Loucy (cell line): ENCODE measurements around the gene SCRN1.

Experiments
- EZH2phosphoT487 ChIP-seq: fragments of 200-600 bp; IDR thresholded peaks from 2 replicates; pipeline ENCODE4 v1.6.1; 2018; ENCODE audit warnings: antibody characterized with exemption, mild to moderate bottlenecking, moderate library complexity, borderline replicate concordance
- TF ChIP-seq, protein P1 (sequence below): fragments of 200-600 bp; sonication (generic); conservative IDR thresholded peaks from 2 replicates; pipeline ENCODE4 v1.5.1; 2014; ENCODE audit warnings: mild to moderate bottlenecking, antibody characterized with exemption, low read length

DNA sequence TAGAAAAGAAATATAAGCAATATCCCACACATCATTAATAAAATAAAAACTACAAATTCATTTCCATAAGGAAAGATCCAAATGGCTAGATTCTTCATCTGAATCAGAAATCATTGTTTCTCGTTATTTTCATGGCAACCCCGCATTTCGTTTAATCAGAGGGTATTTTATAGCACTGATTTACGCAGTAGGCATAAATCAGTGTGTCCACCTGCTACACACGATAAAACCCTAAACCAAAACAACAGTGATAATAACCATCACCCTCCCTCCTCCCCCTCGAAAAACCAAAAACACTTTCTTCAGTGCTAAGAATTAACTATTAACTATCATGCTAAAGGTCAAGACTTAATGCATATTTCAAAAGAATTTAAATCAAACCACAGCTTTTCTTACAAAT is 20.4 kb upstream of the SCRN1 start:
- TF ChIP-seq, protein P1, sequence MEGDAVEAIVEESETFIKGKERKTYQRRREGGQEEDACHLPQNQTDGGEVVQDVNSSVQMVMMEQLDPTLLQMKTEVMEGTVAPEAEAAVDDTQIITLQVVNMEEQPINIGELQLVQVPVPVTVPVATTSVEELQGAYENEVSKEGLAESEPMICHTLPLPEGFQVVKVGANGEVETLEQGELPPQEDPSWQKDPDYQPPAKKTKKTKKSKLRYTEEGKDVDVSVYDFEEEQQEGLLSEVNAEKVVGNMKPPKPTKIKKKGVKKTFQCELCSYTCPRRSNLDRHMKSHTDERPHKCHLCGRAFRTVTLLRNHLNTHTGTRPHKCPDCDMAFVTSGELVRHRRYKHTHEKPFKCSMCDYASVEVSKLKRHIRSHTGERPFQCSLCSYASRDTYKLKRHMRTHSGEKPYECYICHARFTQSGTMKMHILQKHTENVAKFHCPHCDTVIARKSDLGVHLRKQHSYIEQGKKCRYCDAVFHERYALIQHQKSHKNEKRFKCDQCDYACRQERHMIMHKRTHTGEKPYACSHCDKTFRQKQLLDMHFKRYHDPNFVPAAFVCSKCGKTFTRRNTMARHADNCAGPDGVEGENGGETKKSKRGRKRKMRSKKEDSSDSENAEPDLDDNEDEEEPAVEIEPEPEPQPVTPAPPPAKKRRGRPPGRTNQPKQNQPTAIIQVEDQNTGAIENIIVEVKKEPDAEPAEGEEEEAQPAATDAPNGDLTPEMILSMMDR, result no peak
- no peak for TF ChIP-seq EZH2phosphoT487
